OCI-LY1 (cell line): ENCODE data around the gene CKB.

ENCODE experiments used
- H2AFZ ChIP-seq: fragments of 200-600 bp; sonication (generic), shearing (Covaris generic); 2 replicates; pipeline ENCODE4 v1.6.0; 2014; ENCODE audit warnings: antibody characterized with exemption, mild to moderate bottlenecking, low read length
- H3F3A ChIP-seq: fragments of 200-600 bp; sonication (generic), shearing (Covaris generic); 2 replicates; pipeline ENCODE4 v1.6.0; 2014; ENCODE audit warnings: mild to moderate bottlenecking, antibody characterized with exemption, low read length, moderate library complexity; ENCODE audit not compliant: insufficient read depth
- H3K27ac ChIP-seq: fragments of 200-600 bp; sonication (generic); 2 replicates; pipeline ENCODE4 v1.5.1; 2014; ENCODE audit warnings: low read length, mixed run types, mild to moderate bottlenecking, low read depth; ENCODE audit not compliant: poor library complexity, severe bottlenecking
- H3K27me3 ChIP-seq: fragments of 200-600 bp; sonication (generic); 2 replicates; pipeline ENCODE4 v1.6.0; 2014; ENCODE audit warnings: antibody characterized with exemption, mild to moderate bottlenecking, low read length, moderate library complexity; ENCODE audit not compliant: insufficient read depth
- H3K36me3 ChIP-seq: fragments of 200-600 bp; sonication (generic); 2 replicates; pipeline ENCODE4 v1.6.1; 2014; ENCODE audit warnings: mild to moderate bottlenecking, antibody characterized with exemption, low read length, moderate library complexity, mixed read lengths; ENCODE audit not compliant: insufficient read depth
- H3K4me1 ChIP-seq: fragments of 200-600 bp; sonication (generic); 2 replicates; pipeline ENCODE4 v1.5.1; 2014; ENCODE audit warnings: mild to moderate bottlenecking, low read length, moderate library complexity; ENCODE audit not compliant: insufficient read depth, severe bottlenecking
- H3K4me2 ChIP-seq: fragments of 200-600 bp; sonication (generic), shearing (Covaris generic); 2 replicates; pipeline ENCODE4 v1.6.1; 2014; ENCODE audit warnings: low read length
- H3K4me3 ChIP-seq: fragments of 200-600 bp; sonication (generic); 2 replicates; pipeline ENCODE4 v1.5.1; 2014; ENCODE audit warnings: low read length, low read depth, mild to moderate bottlenecking, mixed read lengths; ENCODE audit not compliant: poor library complexity, severe bottlenecking
- H3K79me2 ChIP-seq: fragments of 200-600 bp; shearing (Covaris generic); 2 replicates; pipeline ENCODE4 v1.6.1; 2016; ENCODE audit warnings: mixed run types, low read length, mixed read lengths; ENCODE audit not compliant: insufficient read depth
- H3K9ac ChIP-seq: fragments of 200-600 bp; sonication (generic), shearing (Covaris generic); 2 replicates; pipeline ENCODE4 v1.6.1; 2014; ENCODE audit warnings: mild to moderate bottlenecking, low read length, mixed read lengths
- H3K9me2 ChIP-seq: fragments of 200-600 bp; sonication (generic), shearing (Covaris generic); 2 replicates; pipeline ENCODE4 v1.6.1; 2014; ENCODE audit warnings: low read depth, mild to moderate bottlenecking, low read length, mixed read lengths
- H3K9me3 ChIP-seq: fragments of 200-600 bp; shearing (Covaris generic); 2 replicates; pipeline ENCODE4 v1.6.1; 2014; ENCODE audit warnings: low read length, mixed read lengths
- H4K20me1 ChIP-seq: fragments of 200-600 bp; sonication (generic), shearing (Covaris generic); 2 replicates; pipeline ENCODE4 v1.6.0; 2016; ENCODE audit warnings: mild to moderate bottlenecking, low read length; ENCODE audit not compliant: insufficient read depth
- EZH2 ChIP-seq: fragments of 200-600 bp; sonication (generic), shearing (Covaris generic); IDR thresholded peaks from 2 replicates; pipeline ENCODE4 v1.8.0; 2017; ENCODE audit warnings: borderline replicate concordance, mixed run types, mild to moderate bottlenecking, antibody characterized with exemption, low read length, moderate library complexity, mixed read lengths
- TF ChIP-seq, protein P1 (sequence below): fragments of 200-600 bp; sonication (generic), shearing (Covaris generic); IDR thresholded peaks from 2 replicates; pipeline ENCODE4 v1.5.1; 2017; ENCODE audit warnings: mild to moderate bottlenecking, antibody characterized with exemption, low read length, moderate library complexity, mixed read lengths

The CKB gene

GRCh38 chr14:103507751-103508150, 14.9 kb downstream of the CKB start:
- H3F3A ChIP-seq = no peaks in the 10 kb centered on the region

GRCh38 chr14:103504991-103505565, 17.6 kb downstream of the CKB start:
- no peak for TF ChIP-seq EZH2
- TF ChIP-seq, protein P1, sequence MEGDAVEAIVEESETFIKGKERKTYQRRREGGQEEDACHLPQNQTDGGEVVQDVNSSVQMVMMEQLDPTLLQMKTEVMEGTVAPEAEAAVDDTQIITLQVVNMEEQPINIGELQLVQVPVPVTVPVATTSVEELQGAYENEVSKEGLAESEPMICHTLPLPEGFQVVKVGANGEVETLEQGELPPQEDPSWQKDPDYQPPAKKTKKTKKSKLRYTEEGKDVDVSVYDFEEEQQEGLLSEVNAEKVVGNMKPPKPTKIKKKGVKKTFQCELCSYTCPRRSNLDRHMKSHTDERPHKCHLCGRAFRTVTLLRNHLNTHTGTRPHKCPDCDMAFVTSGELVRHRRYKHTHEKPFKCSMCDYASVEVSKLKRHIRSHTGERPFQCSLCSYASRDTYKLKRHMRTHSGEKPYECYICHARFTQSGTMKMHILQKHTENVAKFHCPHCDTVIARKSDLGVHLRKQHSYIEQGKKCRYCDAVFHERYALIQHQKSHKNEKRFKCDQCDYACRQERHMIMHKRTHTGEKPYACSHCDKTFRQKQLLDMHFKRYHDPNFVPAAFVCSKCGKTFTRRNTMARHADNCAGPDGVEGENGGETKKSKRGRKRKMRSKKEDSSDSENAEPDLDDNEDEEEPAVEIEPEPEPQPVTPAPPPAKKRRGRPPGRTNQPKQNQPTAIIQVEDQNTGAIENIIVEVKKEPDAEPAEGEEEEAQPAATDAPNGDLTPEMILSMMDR = no peak
- H3F3A ChIP-seq = no peaks in the 10 kb centered on the region
- H3K9ac ChIP-seq = no peak overlapping the region
- no peaks in the 10 kb centered on the region for H3K9me3 ChIP-seq
- H2AFZ ChIP-seq = no peak overlapping the region
- H3K27ac ChIP-seq = no peak overlapping the region
- H3K36me3 ChIP-seq = peaks cover 47% of the 10 kb centered on the region
- no peak overlapping the region for H3K4me3 ChIP-seq
- H4K20me1 ChIP-seq = no peaks in the 10 kb centered on the region
- H3K79me2 ChIP-seq = no peaks in the 10 kb centered on the region
- H3K4me2 ChIP-seq = no peak overlapping the region
- H3K9me2 ChIP-seq = no peaks in the 10 kb centered on the region
- no peaks in the 10 kb centered on the region for H3K27me3 ChIP-seq
- H3K4me1 ChIP-seq = no peaks in the 10 kb centered on the region

More at GRCh38 chr14:103507751-103508150, 14.9 kb downstream of the CKB start:
- Histone ChIP-seq H3K4me3 (no peak overlapping the region), H3K9me3 (no peaks in the 10 kb centered on the region), H3K27ac (no peak overlapping the region), H3K27me3 (no peaks in the 10 kb centered on the region), H3K9ac (no peak overlapping the region), H3K9me2 (no peaks in the 10 kb centered on the region), H3K79me2 (no peaks in the 10 kb centered on the region), H3K36me3 (peaks cover 22% of the 10 kb centered on the region), H2AFZ (no peak overlapping the region), H3K4me1 (no peaks in the 10 kb centered on the region), H4K20me1 (no peaks in the 10 kb centered on the region), H3K4me2 (no peak overlapping the region)
- TF ChIP-seq, protein P1 = no peak
- TF ChIP-seq EZH2 = no peak

DNA sequence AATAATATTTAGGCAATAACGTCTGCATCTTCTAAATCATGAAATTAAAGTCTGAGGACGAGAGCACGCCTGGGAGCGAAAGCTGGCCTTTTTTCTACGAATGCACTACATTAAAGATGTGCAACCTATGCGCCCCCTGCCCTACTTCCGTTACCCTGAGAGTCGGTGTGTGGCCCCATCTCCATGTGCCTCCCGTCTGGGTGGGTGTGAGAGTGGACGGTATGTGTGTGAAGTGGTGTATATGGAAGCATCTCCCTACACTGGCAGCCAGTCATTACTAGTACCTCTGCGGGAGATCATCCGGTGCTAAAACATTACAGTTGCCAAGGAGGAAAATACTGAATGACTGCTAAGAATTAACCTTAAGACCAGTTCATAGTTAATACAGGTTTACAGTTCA, 19.3 kb downstream of the CKB start:
- Histone ChIP-seq H3K79me2 (no peaks in the 10 kb centered on the region), H3K36me3 (peaks cover 54% of the 10 kb centered on the region), H3K4me3 (no peak overlapping the region), H3K27ac (no peak overlapping the region), H4K20me1 (no peaks in the 10 kb centered on the region), H3K27me3 (no peaks in the 10 kb centered on the region), H3K9me3 (no peaks in the 10 kb centered on the region), H3F3A (peaks cover 4% of the 10 kb centered on the region), H3K9ac (no peak overlapping the region), H3K4me1 (no peaks in the 10 kb centered on the region), H3K4me2 (no peak overlapping the region), H3K9me2 (no peaks in the 10 kb centered on the region), H2AFZ (no peak overlapping the region)
- no peak for TF ChIP-seq EZH2
- TF ChIP-seq, protein P1 = no peak
